ENCODE data around the gene MROH2B.
A peak's percentile ranks its signal among the peaks of the same experiment; 100 is the strongest.

- no peak for TF ChIP-seq CTCF (IDR thresholded peaks at IDR 0.05)
- TF ChIP-seq POLR2A (IDR thresholded peaks at IDR 0.05): no peak
- TF ChIP-seq POLR2AphosphoS5 (IDR thresholded peaks at IDR 0.05): peak in 1 of 3 donors; percentile 56
- TF ChIP-seq EP300 (IDR thresholded peaks at IDR 0.05): no peak
These were observed 61.9 kb downstream of the MROH2B start for GRCh38 chr5:41009232-41009631.
